Stimulated activated CD4-positive, alpha-beta T cell treated with anti-CD3 and anti-CD28 coated beads, Interleukin-1b, Interleukin-23, amount 100 ng/mL, for 48 hours (primary cell): ENCODE data around the gene C4orf46.
"Not testable (repeated sequence)": the region's sequence is repeated elsewhere in the genome, so short reads cannot be mapped to it uniquely, and the experiment has no call there.

Experiments
- DNase-seq: peaks from one replicate; pipeline ENCODE4 v3.0.0-alpha.2; 2020

Gene C4orf46

DNA sequence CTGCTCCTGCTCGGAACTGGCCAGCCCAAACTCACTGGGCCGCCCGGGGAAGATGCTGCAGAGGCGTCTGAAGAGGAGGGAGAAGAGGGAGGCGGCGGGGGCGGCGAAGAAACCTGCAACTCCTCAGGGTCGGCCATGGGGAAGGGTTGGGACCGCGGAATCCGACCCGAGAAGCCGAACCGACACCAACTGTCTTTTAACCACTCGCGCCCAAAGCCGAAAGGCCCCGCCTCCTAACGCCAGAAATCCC, at the start of gene C4orf46:
C4orf46 (minus strand) TSS at position 223 of the 250 bp plus-strand sequence; CDS start at position 137, 86 bp downstream.
- no peak for DNase-seq

DNA sequence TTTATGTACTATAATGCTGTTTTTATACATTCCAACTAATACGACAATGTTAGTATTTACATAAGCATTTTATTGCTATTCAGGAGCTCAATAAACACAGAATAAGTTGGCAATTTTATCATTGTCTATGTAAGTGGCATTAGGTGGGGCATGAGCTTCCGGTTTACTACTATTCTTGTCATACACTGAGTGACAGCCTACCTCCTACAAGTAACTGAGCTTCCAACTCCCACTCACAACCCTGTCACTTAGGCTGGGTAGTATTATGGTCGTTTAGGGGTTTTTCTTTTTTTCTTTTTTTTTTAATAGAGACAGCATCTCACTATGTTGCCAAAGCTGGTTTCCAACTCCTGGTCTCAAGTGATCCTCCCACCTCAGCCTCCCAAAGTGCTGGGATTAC, 44.1 kb upstream of the C4orf46 start:
- no peak for DNase-seq

DNA sequence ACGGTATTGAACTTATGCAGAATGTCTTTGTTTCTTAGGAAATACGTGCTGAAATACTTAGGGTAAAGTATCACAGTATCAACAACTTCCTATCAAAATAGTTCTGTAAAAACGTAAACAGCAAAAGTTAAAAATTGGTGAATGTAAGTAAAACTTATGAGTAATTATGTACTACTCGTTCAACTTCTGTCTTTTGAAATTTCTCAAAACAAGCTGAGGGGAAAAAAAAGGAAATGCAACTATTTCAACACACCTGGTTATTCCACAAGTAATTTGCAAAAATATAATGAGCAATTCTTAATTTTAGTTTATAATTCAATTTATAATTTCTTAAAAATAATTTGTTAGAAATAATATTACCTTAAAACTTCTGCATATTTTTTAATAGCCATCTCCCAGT, 43.2 kb upstream of the C4orf46 start:
- no peak for DNase-seq

DNA sequence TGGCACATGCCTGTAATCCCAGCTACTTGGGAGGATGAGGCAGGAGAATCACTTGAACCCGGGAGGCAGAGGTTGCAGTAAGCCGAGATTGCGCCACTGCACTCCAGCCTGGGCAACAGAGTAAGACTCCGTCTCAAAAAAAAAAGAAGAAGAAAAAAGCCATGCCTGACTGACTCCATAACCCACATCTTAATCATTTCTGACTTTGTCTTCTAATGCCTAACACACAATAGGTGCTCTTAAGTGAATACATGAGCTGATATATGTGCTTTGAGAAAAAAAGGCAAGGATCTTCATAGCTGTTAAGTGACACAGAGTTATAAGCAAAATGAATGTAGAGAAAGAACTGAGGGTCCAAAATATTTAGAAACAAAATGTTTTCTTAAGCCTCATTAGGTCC, 40.9 kb upstream of the C4orf46 start:
- DNase-seq = not testable (repeated sequence)

DNA sequence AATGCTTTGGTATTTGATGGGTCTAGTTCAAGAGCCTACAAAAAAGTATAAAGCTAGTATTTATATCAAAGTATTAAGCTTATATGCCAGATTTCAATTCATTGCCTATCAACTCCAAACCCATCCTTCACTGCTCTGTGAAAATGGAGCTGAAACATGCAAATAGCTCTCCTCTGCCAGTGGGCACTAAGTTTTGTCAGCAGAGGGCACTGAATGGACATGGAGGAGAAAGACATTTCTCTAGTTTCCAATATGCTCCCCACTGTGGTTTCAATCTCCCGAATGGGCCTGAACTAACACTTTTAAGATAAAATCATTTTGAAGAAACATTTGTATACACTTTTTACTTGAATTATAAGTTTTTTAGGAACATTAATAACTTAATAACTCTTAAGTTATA, 39.1 kb upstream of the C4orf46 start:
- no peak for DNase-seq

DNA sequence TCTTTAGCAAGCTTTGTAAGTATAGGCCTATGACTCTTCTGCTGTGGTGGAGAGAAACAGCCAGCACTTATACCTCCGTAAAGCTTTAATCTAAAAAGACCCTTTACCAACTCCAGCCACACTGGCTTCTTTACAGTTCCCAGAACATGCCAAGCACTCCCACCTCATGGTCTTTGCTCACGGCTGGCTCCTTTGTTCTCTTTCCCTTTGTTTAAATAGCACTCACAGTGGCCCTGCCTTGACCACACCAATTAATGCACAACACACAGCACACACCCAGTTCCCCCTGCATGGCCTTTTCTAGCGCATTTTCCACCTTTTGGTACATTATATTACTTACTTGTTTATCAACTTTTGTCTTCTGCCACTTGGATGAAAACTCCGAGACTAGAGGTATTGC, 32.6 kb upstream of the C4orf46 start:
- DNase-seq = no peak

DNA sequence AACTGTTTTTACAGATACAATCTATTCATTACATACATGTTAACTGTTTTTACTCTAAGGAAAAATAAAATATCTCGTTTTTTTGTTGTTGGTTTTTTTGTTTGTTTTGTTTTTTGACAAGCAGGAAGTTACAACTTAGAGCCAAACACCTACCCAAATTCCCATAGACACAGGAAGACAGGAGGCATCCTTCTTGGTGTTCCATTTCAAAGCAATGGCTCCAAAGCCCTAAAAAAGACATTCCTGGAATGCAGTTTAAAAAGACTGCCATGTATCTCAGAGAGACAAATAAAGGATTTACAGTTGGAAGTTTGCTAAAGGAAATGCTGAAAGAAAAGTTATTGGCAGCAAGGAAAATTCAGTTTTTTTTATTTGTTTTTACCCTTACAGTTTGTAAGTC, 17.1 kb upstream of the C4orf46 start:
- DNase-seq = no peak

DNA sequence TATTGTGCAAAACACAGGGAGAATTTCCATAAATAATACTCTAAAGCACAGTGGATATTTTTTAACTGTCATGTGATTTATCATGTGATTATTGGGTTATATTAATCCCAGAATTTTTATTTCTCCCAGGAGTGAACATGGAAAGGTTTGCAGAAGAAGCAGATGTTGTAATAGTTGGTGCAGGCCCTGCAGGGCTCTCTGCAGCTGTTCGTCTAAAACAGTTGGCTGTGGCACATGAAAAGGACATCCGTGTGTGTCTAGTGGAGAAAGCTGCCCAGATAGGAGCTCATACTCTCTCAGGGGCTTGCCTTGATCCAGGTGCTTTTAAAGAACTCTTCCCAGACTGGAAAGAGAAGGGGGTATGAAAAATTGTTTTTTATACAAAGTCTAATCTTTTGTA, 10.4 kb upstream of the C4orf46 start:
- DNase-seq = no peak

DNA sequence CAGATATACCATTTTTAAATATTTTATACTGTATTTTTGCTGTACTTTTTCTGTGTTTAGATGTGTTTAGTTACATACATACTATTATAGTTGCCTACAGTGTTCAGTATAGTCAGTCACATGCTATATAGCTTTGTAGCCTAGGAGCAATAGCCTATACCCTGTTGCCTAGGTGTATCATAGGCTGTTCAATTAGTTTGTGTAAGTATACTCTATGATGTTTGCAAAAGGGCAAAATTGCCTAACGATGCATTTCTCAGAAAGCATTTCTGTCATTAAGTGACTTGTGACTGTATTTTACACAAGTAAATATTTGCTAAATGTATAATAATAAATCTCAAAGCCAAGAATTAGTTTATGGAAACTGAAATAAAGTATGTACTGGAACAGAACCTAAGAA, 9.9 kb upstream of the C4orf46 start:
- no peak for DNase-seq

DNA sequence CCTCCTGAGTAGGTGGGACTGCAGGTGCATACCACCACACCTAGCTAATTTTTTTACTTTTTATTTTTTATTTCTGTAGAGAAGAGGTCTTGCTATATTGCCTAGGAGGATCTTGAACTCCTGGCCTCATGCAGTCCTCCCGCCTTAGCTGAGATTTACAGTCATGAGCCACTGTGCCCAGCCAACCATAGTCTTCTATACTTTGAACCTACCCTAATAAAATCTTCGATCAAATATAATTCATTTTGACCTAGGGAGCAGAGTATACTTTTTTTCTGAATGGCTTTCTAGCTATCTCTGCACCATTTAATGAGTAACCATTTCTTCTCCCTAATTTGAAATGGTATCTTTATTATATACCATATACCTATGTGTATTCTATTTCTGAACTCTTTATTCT, 7.1 kb upstream of the C4orf46 start:
- no peak for DNase-seq

DNA sequence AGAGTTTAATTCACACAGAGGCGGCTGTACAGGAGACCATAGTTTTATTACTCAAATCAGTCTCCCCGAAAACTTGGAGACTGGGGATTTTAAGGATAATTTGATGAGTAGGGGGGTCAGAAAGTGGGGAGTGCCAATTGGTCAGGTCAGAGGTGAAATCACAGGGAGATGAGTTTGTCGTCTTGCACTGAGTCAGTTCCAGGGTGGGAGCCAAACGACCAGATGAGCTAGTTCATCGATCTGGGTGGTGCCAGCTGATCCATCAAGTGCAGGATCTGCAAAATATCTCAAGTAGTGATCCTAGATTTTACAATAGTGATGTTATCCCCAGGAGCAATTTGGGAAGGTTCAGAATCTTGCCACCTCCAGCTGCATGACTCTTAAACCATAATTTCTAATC, 4.4 kb upstream of the C4orf46 start:
- DNase-seq = no peak

DNA sequence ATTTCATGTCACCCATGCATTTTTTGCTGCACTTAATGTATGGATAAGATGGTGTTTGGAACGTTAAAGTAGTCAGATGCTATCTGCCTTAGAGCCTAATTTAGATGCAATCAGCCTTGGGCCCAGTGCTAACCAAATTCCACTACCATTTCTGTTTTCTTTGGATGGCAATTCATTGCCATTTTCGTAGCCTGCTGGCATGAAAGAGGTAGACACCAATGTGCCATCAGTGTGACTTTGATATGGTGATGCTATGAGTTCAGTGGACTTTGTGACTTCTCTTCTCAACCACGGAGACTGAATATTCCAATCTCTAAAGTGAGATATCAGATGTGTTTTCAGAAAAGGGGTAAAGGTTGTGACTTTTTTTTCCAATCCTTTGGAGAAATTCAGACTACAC, 1.9 kb upstream of the C4orf46 start:
- no peak for DNase-seq

DNA sequence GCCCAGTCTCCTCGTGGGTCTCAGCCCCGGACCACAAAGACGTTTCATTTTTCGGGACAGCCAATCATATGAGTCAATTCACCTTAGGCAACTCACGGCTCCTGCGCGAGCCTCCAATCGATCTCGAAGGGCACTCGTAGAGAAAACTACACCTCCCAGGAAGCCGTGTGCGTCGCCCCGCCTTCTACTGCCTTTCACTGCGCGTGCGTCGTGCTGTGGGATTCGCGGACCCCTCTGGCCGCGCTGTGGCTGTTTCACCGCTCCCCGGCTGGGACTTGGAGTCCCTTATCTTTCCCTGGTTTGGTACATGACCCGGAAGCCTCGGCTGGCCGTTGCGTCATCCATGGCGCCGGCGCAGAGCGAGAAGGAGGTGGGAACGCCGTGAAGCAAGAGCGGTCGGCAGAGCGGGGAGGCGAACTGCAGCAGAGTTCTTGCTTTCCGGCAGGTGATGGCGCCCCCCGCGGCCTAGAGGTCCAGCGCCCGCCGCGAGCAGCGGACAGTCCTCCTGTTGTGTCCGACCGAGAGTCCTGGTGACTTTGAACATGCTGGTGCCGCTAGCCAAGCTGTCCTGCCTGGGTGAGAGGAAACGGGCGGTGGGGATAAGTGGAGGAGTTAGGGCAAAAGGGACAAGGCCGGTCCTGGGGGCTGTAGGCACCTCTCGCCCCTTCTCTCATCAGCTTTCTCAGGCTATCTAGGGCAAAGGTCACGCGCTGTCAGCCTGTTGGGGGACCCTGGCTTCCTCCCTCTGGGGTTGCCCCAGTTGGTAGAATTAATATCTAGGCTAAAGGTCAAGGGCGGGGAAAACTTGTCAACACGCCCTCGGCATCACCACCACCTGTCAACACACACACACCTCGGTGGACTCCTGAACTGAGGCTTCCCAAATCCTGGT, 474 bp upstream of the C4orf46 start, which contains the start of gene ETFDH:
ETFDH (plus strand) TSS at position 382 of the 892 bp plus-strand sequence; CDS start at position 543, 161 bp downstream.
- peak; percentile 99 for DNase-seq

DNA sequence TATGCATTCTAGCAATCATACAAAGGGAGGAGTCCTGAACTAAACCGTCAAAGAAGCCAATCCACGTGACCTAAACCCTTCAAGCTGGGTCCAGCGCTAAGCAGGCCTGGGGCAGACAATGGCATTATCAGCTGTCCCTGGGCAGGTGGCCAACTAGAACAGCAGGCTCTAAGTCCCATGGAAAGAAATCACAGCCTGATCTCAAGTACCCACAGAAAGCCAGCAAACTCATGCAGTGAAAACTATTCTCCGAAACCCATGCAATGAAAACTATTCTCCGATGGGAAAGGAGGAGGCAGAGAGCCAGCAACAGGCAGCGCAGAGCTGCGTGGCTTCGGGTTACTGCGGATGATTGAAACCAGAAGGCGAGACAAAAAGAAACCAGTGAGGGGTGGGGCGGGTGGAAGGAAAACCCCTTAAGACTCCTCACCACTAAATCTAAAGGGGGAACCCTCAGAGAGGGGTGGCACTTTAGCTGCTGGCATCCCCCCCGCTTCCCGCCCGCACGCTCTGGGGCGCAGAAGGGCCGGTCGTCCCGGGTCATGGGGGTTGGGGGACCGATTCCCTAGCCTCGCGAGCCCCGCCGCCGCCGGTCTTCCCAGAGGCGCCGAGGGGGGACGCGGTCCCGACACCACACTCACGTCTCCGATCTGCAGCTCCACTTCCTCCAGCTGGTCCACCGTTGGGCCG, 567 bp downstream of the C4orf46 start:
- DNase-seq = peak; percentile 68

DNA sequence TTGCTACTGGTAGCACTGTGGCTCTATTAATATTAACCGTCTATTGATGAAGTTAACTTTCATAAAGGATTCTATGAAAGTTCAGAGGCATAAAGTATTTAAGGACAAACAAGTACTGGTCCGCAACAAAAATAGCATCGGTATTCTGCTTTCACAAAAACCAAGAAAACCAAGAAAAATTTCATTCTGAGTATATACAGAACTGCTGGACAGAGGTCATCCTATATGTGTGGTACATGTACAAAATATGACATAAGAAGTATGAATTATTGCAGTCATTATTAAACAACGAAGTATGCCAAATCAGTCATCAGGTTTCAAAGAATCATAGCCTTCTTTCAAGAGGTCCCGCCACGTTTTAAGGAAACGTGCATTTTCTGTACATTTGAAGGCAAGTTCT, 2.4 kb downstream of the C4orf46 start:
- DNase-seq = no peak

DNA sequence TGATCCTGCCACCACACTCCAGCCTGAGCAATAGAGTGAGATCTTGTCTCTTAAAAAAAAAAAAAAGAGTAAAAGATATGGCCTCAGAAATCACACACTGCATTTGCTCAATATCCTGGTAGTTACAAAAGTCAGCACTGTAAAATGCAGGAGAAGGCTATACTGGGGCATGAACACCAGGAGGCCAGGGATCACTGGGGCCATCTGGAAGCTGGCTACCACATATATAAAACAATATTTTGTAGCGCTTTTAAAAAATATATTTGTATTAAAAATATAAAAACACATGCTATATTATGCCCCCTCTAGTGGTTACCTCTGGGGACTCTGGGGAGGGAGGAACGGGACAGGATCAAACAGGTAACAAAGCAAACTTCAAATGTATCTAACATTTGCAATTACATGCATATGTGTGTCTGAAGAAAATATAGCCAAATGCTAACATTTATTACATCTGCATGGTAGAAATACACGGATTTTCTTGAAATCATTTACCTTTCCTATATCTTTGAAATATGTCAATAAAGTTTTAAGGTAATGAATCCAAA, 4.0 kb downstream of the C4orf46 start:
- peak; percentile 22 for DNase-seq

DNA sequence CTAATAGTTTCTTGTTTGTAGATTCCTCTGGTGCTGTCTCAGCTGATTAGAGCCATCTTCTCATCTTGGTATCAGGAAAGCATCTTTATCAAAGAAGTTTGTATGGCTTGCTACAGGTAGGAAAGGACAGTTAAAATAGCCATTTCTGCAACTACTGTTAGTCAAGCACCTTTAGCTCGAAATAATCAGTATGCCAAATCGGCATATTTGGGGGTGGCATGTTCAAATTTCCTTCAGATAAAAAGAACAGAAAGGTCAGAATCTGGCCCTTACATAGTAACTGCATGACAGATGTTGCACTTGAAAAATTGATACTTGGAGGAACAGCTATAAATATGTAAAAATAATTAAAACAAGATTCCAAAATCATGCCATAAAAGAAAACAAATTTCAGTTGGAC, 4.8 kb downstream of the C4orf46 start:
- no peak for DNase-seq

DNA sequence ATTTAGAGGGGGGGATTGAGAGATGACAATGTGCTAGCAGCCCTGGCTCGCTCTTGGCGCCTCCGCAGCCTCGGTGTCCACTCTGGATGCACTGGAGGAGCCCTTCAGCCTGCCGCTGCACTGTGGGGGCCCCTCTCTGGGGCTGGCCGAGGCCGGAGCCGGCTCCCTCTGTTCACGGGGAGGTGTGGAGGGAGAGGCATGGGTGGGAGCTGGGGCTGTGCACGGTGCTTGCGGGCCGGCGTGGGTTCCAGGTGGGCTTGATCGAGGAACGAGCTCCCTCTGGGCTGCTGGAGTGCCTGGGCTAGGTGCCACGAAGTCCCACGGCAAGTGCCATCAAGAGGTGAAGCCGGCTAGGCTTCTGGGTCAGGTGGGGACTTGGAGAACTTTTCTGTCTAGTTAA, 6.9 kb downstream of the C4orf46 start:
- no peak for DNase-seq

DNA sequence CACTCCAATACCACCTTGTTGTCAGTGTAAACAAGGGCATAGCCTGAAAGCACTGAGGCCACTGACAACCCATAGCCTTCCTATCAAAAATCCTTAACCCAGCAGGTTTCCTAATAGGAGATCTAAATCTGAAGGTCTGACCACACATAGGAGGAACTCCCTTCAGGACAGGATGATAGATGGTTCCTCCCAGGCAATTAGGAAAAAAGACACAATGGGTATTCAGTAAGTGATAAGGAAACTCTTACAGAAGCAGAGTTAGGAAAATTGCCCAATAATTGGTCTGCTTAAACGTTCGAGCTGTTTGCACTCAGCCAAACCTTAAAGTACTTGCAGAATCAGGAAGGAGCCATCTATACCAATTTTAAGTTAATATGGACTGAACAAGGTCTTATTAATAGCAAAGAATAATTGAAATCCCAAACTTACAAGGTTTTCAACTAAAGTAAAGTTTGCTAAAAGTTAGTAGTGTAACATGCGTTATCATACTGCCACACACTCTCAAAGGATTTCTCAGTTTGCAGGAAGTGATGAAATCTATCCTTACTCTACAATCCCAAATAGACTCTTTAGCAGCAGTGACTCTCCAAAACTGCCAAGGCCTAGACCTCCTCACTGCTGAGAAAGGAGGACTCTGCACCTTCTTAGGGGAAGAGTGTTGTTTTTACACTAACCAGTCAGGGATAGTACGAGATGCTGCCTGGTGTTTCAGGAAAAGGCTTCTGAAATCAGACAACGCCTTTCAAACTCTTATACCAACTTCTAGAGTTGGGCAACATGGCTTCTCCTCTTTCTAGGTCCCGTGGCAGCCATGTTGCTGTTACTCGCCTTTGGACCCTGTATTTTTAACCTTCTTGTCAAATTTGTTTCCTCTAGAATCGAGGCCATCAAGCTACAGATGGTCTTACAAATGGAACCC, 7.7 kb downstream of the C4orf46 start:
- DNase-seq = not testable (repeated sequence)

DNA sequence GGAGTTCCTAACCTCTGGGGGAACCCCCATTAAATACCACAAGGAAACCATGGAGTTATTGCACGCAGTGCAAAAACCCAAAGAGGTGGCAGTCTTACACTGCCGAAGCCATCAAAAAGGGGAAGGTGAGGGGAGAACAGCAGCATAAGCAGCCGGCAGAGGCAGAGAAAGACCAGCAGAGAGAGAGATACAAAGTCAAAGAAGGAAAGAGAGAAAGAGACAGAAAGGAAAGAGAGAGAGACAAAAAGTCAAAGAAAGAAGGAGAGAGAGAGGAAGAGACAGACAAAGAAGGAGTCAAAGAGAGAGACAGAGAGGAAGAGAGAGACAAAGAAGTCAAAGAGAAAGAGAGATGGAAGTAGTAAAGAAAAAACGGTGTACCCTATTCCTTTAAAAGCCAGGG, 8.4 kb downstream of the C4orf46 start:
- not testable (repeated sequence) for DNase-seq

DNA sequence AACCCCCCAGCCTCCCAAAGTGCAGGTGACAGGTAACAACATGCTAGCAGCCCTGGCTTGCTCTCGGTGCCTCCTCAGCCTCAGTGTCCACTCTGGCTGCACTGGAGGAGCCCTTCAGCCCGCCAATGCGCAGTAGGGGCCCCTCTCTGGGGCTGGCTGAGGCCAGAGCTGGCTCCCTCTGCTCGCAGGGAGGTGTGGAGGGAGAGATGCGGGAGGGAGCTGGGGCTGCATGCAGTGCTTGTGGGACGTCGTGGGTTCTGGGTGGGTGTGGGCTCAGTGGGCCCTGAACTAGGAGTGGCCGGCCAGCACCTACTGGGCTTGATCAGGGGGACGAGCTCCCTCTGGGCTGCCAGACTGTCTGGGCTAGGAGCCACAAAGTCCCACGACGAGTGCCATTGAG, 14.4 kb downstream of the C4orf46 start:
- DNase-seq = no peak

DNA sequence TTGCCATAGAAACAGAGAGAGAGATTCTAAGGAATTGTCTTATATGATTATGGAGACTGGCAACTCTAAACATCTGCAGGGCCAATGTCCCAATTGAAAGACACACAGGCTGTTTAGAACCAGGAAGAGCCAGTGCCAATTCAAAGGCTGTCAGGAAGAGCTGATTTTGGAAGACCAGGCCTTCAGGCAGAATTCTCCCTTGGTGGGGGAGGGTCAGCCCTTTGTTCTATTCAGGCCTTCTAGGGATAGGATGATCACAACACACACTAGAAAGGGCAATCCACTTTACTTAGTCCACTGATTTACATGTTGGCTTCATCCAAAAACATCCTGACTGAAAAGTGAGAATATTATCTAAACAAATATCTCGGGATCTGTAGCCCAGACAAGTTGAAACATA, 15.2 kb downstream of the C4orf46 start:
- DNase-seq = no peak

DNA sequence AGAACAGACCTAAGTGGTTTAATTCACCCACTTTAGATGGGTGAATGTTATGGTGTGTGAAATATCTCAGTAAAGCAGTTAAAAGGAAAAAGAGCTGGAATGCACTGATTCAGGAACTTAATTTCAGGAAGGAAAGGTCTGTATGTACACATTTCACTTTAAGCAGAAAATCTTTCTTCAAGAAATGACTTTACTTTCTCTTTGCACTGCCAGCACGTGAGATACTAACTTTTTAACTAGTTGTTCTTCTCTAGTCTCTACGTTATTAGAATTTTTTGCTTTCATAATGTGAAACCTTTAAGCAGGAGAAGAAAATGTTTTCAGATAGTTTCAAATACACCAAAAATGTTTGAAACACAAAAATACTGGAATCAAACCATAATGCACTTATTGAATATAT, 18.8 kb downstream of the C4orf46 start:
- no peak for DNase-seq
